ENCODE results near the gene RAB5A.

GRCh38 chr3:19947549-19948225, 790 bp downstream of the RAB5A start:
- no peak for TF ChIP-seq CTCF (IDR thresholded peaks at IDR 0.05)
- TF ChIP-seq NFYB (CRISPR knock-in tag; conservative IDR thresholded peaks at IDR 0.05; ENCODE audit: low read depth) = no peak
- no peak for TF ChIP-seq JAZF1 (CRISPR knock-in tag; IDR thresholded peaks at IDR 0.05)
